ENCODE measurements around the gene PPIF.

PPIF gene

GRCh38 chr10:79378383-79378646 lies 31.0 kb downstream of the PPIF start:
- in situ Hi-C loops (cut with MboI; ENCODE audit: low pct_unique_long_range_greater_than_20kb, low sequenced_read_pairs, unreplicated experiment) = no loop called here
- DNase-seq (ENCODE audit: low spot score) = no peak
- TF ChIP-seq CTCF (IDR thresholded peaks at IDR 0.05; ENCODE audit: extremely low read depth, insufficient read depth, missing control alignments) = no peak

- TF ChIP-seq CTCF (IDR thresholded peaks at IDR 0.05; ENCODE audit: extremely low read depth, insufficient read depth, missing control alignments) = no peak
- no peak for DNase-seq (ENCODE audit: low spot score)
- in situ Hi-C loops (cut with MboI; ENCODE audit: low pct_unique_long_range_greater_than_20kb, low sequenced_read_pairs, unreplicated experiment) = no loop called here
These were observed 31.6 kb downstream of the PPIF start for GRCh38 chr10:79378647-79379511.

- no peak for DNase-seq (ENCODE audit: low spot score)
- TF ChIP-seq CTCF (IDR thresholded peaks at IDR 0.05; ENCODE audit: extremely low read depth, insufficient read depth, missing control alignments) = no peak
- in situ Hi-C loops (cut with MboI; ENCODE audit: low pct_unique_long_range_greater_than_20kb, low sequenced_read_pairs, unreplicated experiment) = no loop called here
These were observed 32.3 kb downstream of the PPIF start for GRCh38 chr10:79379512-79380124.

- peak; percentile 7 for DNase-seq (ENCODE audit: low spot score)
These were observed 33.1 kb downstream of the PPIF start for GRCh38 chr10:79380125-79380945.

GRCh38 chr10:79380946-79381721 lies 33.9 kb downstream of the PPIF start:
- in situ Hi-C loops (cut with MboI; ENCODE audit: low pct_unique_long_range_greater_than_20kb, low sequenced_read_pairs, unreplicated experiment) = no loop called here
- DNase-seq (ENCODE audit: low spot score) = no peak
- no peak for TF ChIP-seq CTCF (IDR thresholded peaks at IDR 0.05; ENCODE audit: extremely low read depth, insufficient read depth, missing control alignments)

More at GRCh38 chr10:79380125-79380945, 33.1 kb downstream of the PPIF start:
- in situ Hi-C loops (cut with MboI; ENCODE audit: low pct_unique_long_range_greater_than_20kb, low sequenced_read_pairs, unreplicated experiment) = no loop called here
- no peak for TF ChIP-seq CTCF (IDR thresholded peaks at IDR 0.05; ENCODE audit: extremely low read depth, insufficient read depth, missing control alignments)

- in situ Hi-C loops (cut with MboI; ENCODE audit: low pct_unique_long_range_greater_than_20kb, low sequenced_read_pairs, unreplicated experiment) = no loop called here
- no peak for TF ChIP-seq CTCF (IDR thresholded peaks at IDR 0.05; ENCODE audit: extremely low read depth, insufficient read depth, missing control alignments)
- no peak for DNase-seq (ENCODE audit: low spot score)
These were observed 34.5 kb downstream of the PPIF start for GRCh38 chr10:79381804-79382221.
